ENCODE data around the gene GPR156. TPM values are rescaled to one million over a fixed set of nuclear protein-coding genes. Genes with fewer than 3 reads are reported as not detected.

The GPR156 gene
- total and polyA plus RNA-seq, 2 donors (not counting 3 experiments of a cell fraction or from before 2014, with no cell fraction given) = 0.14 to 0.27 TPM

DNA sequence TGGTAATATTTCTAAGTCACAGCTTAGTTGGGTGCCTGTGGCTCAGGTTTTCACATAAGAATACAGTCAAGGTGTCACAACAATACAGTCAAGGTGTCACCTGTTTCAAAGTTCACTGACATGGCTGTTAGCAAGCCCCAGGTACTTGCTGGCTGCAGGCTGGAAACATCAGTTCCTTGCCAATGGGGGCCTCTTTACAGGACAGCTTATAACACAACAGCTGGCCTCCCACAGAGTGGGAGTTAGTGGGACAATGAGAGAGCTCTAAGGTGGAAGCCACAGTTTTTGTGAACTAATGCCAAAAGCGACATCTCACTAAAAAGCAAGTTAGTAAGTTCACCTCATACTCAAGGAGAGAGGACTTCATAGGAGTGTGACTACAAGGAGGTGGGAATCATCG lies 45.4 kb downstream of the GPR156 start:
- ChIA-PET POLR2A (interaction anchor here (0.7 kb wide), 1 partner anchor 439 kb away, joined by 4 read pairs; no protein-coding TSS in a partner anchor), CTCF (interaction anchor here (0.9 to 1.0 kb wide), 2 partner anchors 8 to 178 kb away, joined by 3 read pairs; no protein-coding TSS in a partner anchor)

More for the DNA sequence above, 45.4 kb downstream of the GPR156 start:
- Histone ChIP-seq H3K36me3 (ENCODE audit: control insufficient read depth in 2 of 2, extremely low read depth in 1 of 2, insufficient read depth in 2 of 2, low read length in 2 of 2) (no peaks in the 10 kb centered on the region), H3K79me2 (ENCODE audit: control insufficient read depth, insufficient read depth, low read length) (no peaks in the 10 kb centered on the region), H3K9me1 (replicated peaks; ENCODE audit: control insufficient read depth, extremely low read depth, insufficient read depth, low read length) (no peaks in the 10 kb centered on the region), H2AFZ (ENCODE audit: low read depth, low read length) (no peak overlapping the region), H3K4me1 (ENCODE audit: control insufficient read depth, extremely low read depth, insufficient read depth, low read length) (no peaks in the 10 kb centered on the region), H3K9me3 (replicated peaks; ENCODE audit: control insufficient read depth, insufficient read depth, low read length) (no peaks in the 10 kb centered on the region), H3K27me3 (ENCODE audit: control insufficient read depth in 2 of 2, insufficient read depth in 2 of 2, low read length in 2 of 2) (peaks cover 9 to 27% of the 10 kb centered on the region in 2 experiments), H3K27ac (ENCODE audit: insufficient read depth, low read depth, low read length) (no peak overlapping the region), H3K9ac (replicated peaks; ENCODE audit: extremely low read depth, insufficient read depth, low read length) (no peak overlapping the region), H4K20me1 (replicated peaks; ENCODE audit: control insufficient read depth, extremely low read depth, insufficient read depth, low read length) (no peaks in the 10 kb centered on the region), H3K4me2 (ENCODE audit: insufficient read depth, low read length) (no peak overlapping the region), H3K4me3 (replicated peaks in 1 of 3; ENCODE audit: insufficient read depth in 1 of 3, low read depth in 1 of 3, low read length in 3 of 3) (no peak overlapping the region)
- TF ChIP-seq, protein P1, sequence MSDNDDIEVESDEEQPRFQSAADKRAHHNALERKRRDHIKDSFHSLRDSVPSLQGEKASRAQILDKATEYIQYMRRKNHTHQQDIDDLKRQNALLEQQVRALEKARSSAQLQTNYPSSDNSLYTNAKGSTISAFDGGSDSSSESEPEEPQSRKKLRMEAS (IDR thresholded peaks at IDR 0.05; ENCODE audit: insufficient read depth, insufficient read length) = no peak
- TF ChIP-seq GATA2 (IDR thresholded peaks at IDR 0.05; ENCODE audit: insufficient read depth, insufficient read length, low read depth, low read length) (no peak), POLR2AphosphoS5 (IDR thresholded peaks at IDR 0.05; ENCODE audit: insufficient read depth, low read depth, low read length) (no peak), MYC (IDR thresholded peaks at IDR 0.05; ENCODE audit: low read depth, low read length) (no peak), FOS (IDR thresholded peaks at IDR 0.05; ENCODE audit: borderline replicate concordance, insufficient read depth, low read length) (no peak), JUN (IDR thresholded peaks at IDR 0.05; ENCODE audit: borderline replicate concordance, insufficient read depth, insufficient read length, low read depth) (no peak), EZH2 (IDR thresholded peaks at IDR 0.05; ENCODE audit: borderline replicate concordance, low read depth, low read length, severe bottlenecking) (no peak), POLR2A (IDR thresholded peaks at IDR 0.05; ENCODE audit: low read depth, low read length) (no peak)
- TF ChIP-seq, protein P2, sequence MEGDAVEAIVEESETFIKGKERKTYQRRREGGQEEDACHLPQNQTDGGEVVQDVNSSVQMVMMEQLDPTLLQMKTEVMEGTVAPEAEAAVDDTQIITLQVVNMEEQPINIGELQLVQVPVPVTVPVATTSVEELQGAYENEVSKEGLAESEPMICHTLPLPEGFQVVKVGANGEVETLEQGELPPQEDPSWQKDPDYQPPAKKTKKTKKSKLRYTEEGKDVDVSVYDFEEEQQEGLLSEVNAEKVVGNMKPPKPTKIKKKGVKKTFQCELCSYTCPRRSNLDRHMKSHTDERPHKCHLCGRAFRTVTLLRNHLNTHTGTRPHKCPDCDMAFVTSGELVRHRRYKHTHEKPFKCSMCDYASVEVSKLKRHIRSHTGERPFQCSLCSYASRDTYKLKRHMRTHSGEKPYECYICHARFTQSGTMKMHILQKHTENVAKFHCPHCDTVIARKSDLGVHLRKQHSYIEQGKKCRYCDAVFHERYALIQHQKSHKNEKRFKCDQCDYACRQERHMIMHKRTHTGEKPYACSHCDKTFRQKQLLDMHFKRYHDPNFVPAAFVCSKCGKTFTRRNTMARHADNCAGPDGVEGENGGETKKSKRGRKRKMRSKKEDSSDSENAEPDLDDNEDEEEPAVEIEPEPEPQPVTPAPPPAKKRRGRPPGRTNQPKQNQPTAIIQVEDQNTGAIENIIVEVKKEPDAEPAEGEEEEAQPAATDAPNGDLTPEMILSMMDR (IDR thresholded peaks at IDR 0.05; ENCODE audit: extremely low read depth in 1 of 2, insufficient read depth in 1 of 2, low read depth in 1 of 2, low read length in 2 of 2) = no peak
- intact Hi-C loops (cut with micrococcal nuclease) = loop anchor here (5.0 kb wide), 2 partner anchors 153 to 347 kb away; no protein-coding TSS in a partner anchor
- no peak for DNase-seq (ENCODE audit: low read depth, low spot score)
- no peak for FAIRE-seq
- BruUV-seq (replicated peaks) = no TSS peak
- dilution Hi-C loops (cut with MboI; ENCODE audit: extremely low pct_ligation_motif_present, low sequenced_read_pairs) = no loop called here

All from endothelial cell of umbilical vein (primary cell).